Endothelial cell (in vitro differentiated cells): ENCODE measurements around the gene PACS2. TPM values are rescaled to one million over a fixed set of nuclear protein-coding genes. Genes with fewer than 3 reads are reported as not detected.

Experiments
- DNase-seq: peaks from one replicate; pipeline ENCODE4 v3.0.0; 2021; ENCODE audit warnings: low spot score
- H3K27ac Mint-ChIP-seq: one replicate; pipeline ENCODE4 v1.8.0; 2021; ENCODE audit warnings: mixed read lengths, inconsistent platforms; ENCODE audit not compliant: unreplicated experiment
- H3K27me3 Mint-ChIP-seq: one replicate; pipeline ENCODE4 v1.8.0; 2021; ENCODE audit warnings: mild to moderate bottlenecking, moderate library complexity, mixed read lengths, inconsistent platforms; ENCODE audit not compliant: unreplicated experiment
- H3K36me3 Mint-ChIP-seq: one replicate; pipeline ENCODE4 v1.8.0; 2021; ENCODE audit warnings: mild to moderate bottlenecking, low read depth, mixed read lengths, inconsistent platforms; ENCODE audit not compliant: unreplicated experiment
- H3K4me1 Mint-ChIP-seq: one replicate; pipeline ENCODE4 v1.8.0; 2021; ENCODE audit warnings: mild to moderate bottlenecking, mixed read lengths, inconsistent platforms; ENCODE audit not compliant: unreplicated experiment
- H3K4me3 Mint-ChIP-seq: one replicate; pipeline ENCODE4 v1.8.0; 2021; ENCODE audit warnings: mild to moderate bottlenecking, mixed read lengths, inconsistent platforms; ENCODE audit not compliant: unreplicated experiment
- H3K9me3 Mint-ChIP-seq: one replicate; pipeline ENCODE4 v1.8.0; 2021; ENCODE audit warnings: mixed read lengths, inconsistent platforms; ENCODE audit not compliant: unreplicated experiment
- total RNA-seq: library from RNA; stranded (reverse); fragmentation: NEBNext Ultra II Directional; extraction: Animal tissue kit (Norgen Biotek cat#: 25700); gene quantifications from one replicate; pipeline ENCODE4 v1.2.1, GENCODE V29; 2021; ENCODE audit not compliant: unreplicated experiment
- TF ChIP-seq, protein P1 (sequence below): fragments of 200-600 bp; sonication (generic); IDR thresholded peaks from one replicate; pipeline ENCODE4 v1.5.0; 2021; ENCODE audit warnings: antibody characterized with exemption; ENCODE audit not compliant: unreplicated experiment

PACS2 gene
- total RNA-seq, 1 donor from 2014 or later, result 113 TPM

DNA sequence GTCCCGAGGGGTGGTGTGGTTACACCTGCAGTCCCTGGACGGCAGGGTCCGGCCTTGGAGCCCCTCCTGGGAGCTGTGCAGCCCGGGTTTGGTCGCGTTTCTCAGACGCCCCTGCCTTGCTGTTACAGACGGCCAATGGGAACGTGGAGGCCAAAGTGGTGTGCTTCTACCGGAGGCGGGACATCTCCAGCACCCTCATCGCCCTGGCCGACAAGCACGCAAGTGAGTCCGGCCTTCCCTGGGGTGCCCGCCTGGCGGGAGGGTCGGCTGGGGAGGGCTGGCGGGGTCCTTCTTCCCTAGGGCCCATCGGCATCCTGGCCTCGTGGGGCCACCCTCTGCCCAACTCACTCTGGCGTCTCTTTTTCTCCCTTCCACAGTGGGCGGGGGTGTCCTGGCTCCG is 130.7 kb downstream of the PACS2 start:
- TF ChIP-seq, protein P1, sequence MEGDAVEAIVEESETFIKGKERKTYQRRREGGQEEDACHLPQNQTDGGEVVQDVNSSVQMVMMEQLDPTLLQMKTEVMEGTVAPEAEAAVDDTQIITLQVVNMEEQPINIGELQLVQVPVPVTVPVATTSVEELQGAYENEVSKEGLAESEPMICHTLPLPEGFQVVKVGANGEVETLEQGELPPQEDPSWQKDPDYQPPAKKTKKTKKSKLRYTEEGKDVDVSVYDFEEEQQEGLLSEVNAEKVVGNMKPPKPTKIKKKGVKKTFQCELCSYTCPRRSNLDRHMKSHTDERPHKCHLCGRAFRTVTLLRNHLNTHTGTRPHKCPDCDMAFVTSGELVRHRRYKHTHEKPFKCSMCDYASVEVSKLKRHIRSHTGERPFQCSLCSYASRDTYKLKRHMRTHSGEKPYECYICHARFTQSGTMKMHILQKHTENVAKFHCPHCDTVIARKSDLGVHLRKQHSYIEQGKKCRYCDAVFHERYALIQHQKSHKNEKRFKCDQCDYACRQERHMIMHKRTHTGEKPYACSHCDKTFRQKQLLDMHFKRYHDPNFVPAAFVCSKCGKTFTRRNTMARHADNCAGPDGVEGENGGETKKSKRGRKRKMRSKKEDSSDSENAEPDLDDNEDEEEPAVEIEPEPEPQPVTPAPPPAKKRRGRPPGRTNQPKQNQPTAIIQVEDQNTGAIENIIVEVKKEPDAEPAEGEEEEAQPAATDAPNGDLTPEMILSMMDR, result no peak
- H3K4me1 Mint-ChIP-seq, result no peaks in the 10 kb centered on the region
- H3K4me3 Mint-ChIP-seq, result no peak overlapping the region
- peaks cover 10% of the 10 kb centered on the region for H3K36me3 Mint-ChIP-seq
- peaks cover 14% of the 10 kb centered on the region for H3K27me3 Mint-ChIP-seq
- no peaks in the 10 kb centered on the region for H3K9me3 Mint-ChIP-seq
- DNase-seq, result no peak
- no peak overlapping the region for H3K27ac Mint-ChIP-seq

DNA sequence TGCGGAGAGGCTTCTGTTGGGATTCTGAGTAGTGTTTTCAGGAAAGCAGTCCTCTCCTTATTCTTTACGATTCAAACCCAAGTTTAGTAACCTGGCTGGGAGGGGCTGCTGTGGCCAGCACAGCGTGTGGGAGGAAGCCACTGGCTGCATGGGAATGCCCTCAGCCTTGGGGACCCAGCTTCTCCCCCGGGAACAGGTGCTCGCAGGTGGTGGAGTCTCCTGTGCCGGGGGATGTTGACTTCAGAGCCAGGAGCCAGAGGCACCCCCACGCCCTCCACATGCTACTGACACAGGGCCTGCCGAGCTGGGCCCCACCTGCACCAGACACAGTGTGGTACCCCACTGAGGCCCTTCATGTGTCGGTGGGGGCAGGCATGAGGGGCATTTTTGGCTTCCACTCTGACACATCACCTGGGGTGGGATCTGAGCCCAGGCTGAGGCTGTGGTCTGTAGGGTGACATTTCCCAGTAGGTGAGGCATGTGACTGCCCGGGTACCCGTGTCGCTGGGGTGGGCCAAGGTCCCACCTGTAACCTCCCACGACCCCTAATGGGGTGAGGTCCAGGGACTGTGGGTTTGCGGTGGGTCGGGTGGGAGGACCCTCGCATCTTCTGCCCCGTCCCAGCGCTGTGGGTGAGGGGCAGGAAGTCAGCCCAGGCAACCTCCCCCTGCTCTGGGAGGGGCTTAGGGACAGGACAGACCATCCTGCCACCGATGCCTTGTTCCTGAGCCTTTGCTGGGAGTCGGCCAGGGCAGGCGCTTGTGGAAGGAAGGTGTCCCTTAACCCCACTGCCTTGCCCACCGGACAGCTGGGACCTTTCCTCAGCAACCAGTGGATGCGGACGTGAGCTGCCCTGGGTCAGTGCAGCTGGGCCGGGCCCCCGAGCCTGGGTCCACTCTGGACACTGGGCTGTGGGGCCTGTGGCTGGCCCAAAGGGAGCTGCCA is 131.6 kb downstream of the PACS2 start:
- Mint-ChIP-seq H3K4me3 (no peak overlapping the region), H3K4me1 (no peaks in the 10 kb centered on the region), H3K27me3 (peaks cover 14% of the 10 kb centered on the region), H3K27ac (no peak overlapping the region), H3K36me3 (peaks cover 10% of the 10 kb centered on the region), H3K9me3 (no peaks in the 10 kb centered on the region)
- TF ChIP-seq, protein P1, result no peak
- DNase-seq, result no peak

DNA sequence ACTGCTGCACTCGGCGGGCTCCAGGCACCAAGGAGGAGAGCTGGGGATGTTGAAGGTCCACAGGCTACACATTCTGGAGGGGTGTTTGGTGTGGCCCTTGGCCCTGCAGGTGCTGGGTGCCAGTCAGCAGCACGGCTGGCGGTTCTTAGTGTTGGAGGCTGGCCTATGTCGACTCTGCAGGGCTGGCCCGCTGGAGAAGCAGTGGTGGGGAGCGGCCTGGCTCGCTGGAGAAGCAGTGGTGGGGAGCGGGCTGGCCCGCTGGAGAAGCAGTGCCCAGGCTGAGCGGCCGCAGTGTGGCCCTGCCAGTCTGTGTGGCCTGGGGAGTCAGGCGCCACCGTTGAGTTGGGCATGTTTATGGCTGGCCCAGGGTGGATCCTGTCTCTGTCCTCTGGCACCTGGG is 132.4 kb downstream of the PACS2 start:
- peaks cover 5% of the 10 kb centered on the region for H3K36me3 Mint-ChIP-seq
- H3K9me3 Mint-ChIP-seq, result no peaks in the 10 kb centered on the region
- DNase-seq, result no peak
- TF ChIP-seq, protein P1, result no peak
- H3K4me3 Mint-ChIP-seq, result no peak overlapping the region
- no peaks in the 10 kb centered on the region for H3K4me1 Mint-ChIP-seq
- peaks cover 11% of the 10 kb centered on the region for H3K27me3 Mint-ChIP-seq
- H3K27ac Mint-ChIP-seq, result no peak overlapping the region

Other genes with a start within 250 kb of the PACS2 start
- gene GPR132, start 249.3 kb upstream of the PACS2 start, total RNA-seq, result not detected
- gene JAG2, start 146.0 kb upstream of the PACS2 start, total RNA-seq, result 280 TPM
- gene NUDT14, start 133.4 kb upstream of the PACS2 start, total RNA-seq, result 135 TPM
- gene BTBD6, start 66.2 kb upstream of the PACS2 start, total RNA-seq, result 45.1 TPM
- gene BRF1, start 13.7 kb upstream of the PACS2 start, total RNA-seq, result 40.9 TPM
- gene TEX22, start 83.8 kb downstream of the PACS2 start, total RNA-seq, result 1.1 TPM
- 150 TPM for gene MTA1, start 105.1 kb downstream of the PACS2 start, total RNA-seq
- gene CRIP2, start 160.1 kb downstream of the PACS2 start, total RNA-seq, result 67.4 TPM
- 2.5 TPM for gene CRIP1, start 172.1 kb downstream of the PACS2 start, total RNA-seq
- 11.5 TPM for gene TEDC1, start 176.5 kb downstream of the PACS2 start, total RNA-seq
- 1.6 TPM for gene TMEM121, start 211.8 kb downstream of the PACS2 start, total RNA-seq